HepG2 (cell line): ENCODE data around the gene FLT3LG. TPM values are rescaled to one million over a fixed set of nuclear protein-coding genes. Genes with fewer than 3 reads are reported as not detected.

Source experiments
- ATAD3A ChIP-seq: sonication (generic); formaldehyde crosslinking; IDR thresholded peaks from 2 replicates; pipeline ENCODE4 v1.4.0; 2020; ENCODE audit warnings: missing genetic modification reagents
- ELF4 ChIP-seq: sonication (generic); formaldehyde crosslinking; IDR thresholded peaks from 2 replicates; pipeline ENCODE4 v1.5.0; 2020; ENCODE audit warnings: missing genetic modification reagents, mild to moderate bottlenecking, moderate library complexity, borderline replicate concordance
- FLYWCH1 ChIP-seq: sonication (generic); formaldehyde crosslinking; IDR thresholded peaks from 2 replicates; pipeline ENCODE4 v1.8.1; 2023; ENCODE audit warnings: mild to moderate bottlenecking, missing genetic modification reagents
- FOXK1 ChIP-seq: sonication (generic); formaldehyde crosslinking; IDR thresholded peaks from 2 replicates; pipeline ENCODE4 v1.4.0; 2020; ENCODE audit warnings: low read depth, missing genetic modification reagents, borderline replicate concordance
- FOXK2 ChIP-seq: fragments of 450-650 bp; IDR thresholded peaks from 2 replicates; pipeline ENCODE4 v1.6.1; 2016
- GPN1 ChIP-seq: sonication (generic); formaldehyde crosslinking; IDR thresholded peaks from 2 replicates; pipeline ENCODE4 v1.5.1; 2020; ENCODE audit warnings: missing genetic modification reagents, borderline replicate concordance
- KLF16 ChIP-seq, 2 experiments: sonication (generic) in 1 of 2; formaldehyde crosslinking in 1 of 2; IDR thresholded peaks; 2 replicates each; pipeline versions ENCODE4 v1.6.1 to v1.8.0; 2016 to 2023; ENCODE audit warnings: missing genetic modification reagents in 2 of 2, missing compliant biosample characterization in 1 of 2
- NAIF1 ChIP-seq: sonication (generic); formaldehyde crosslinking; IDR thresholded peaks from 2 replicates; pipeline ENCODE4 v1.5.0; 2020; ENCODE audit warnings: mild to moderate bottlenecking, missing genetic modification reagents, borderline replicate concordance
- PHF20 ChIP-seq: sonication (generic); formaldehyde crosslinking; IDR thresholded peaks from 2 replicates; pipeline ENCODE4 v1.5.0; 2020; ENCODE audit warnings: mild to moderate bottlenecking, missing genetic modification reagents
- RARA ChIP-seq: IDR thresholded peaks from 2 replicates; pipeline ENCODE4 v1.6.1; 2016; ENCODE audit warnings: missing genetic modification reagents, missing compliant biosample characterization
- RARG ChIP-seq: sonication (generic); formaldehyde crosslinking; IDR thresholded peaks from 2 replicates; pipeline ENCODE4 v1.4.0; 2020; ENCODE audit warnings: low read depth, mild to moderate bottlenecking, missing genetic modification reagents
- SCMH1 ChIP-seq: sonication (generic); formaldehyde crosslinking; IDR thresholded peaks from 2 replicates; pipeline ENCODE4 v1.9.0; 2021; ENCODE audit warnings: missing genetic modification reagents, mild to moderate bottlenecking, borderline replicate concordance
- U2AF2 ChIP-seq: fragments of 200-400 bp; formaldehyde crosslinking; IDR thresholded peaks from 2 replicates; pipeline ENCODE4 v1.6.1; 2017; ENCODE audit warnings: low read depth, mild to moderate bottlenecking, low read length
- ZNF251 ChIP-seq: sonication (generic); formaldehyde crosslinking; IDR thresholded peaks from 2 replicates; pipeline ENCODE4 v1.9.0; 2021; ENCODE audit warnings: mild to moderate bottlenecking, missing genetic modification reagents
- polyA plus RNA-seq, 8 experiments: library from polyadenylated mRNA; depleted of rRNA in 3 of 8; stranded (reverse) in 7 of 8; unstranded in 1 of 8; fragments of >200 nt; fragmentation: Illumina TruSeq in 4 of 8; extraction: Trizol in 4 of 8; gene quantifications; 2 replicates each; pipeline versions ENCODE4 v1.2.1 to v1.2.3, GENCODE V29; 2011 to 2016; ENCODE audit warnings: low read depth in 4 of 8, missing spikeins in 1 of 8, mixed read lengths in 1 of 8; ENCODE audit not compliant: insufficient read depth in 1 of 8
- total RNA-seq, 5 experiments: library from RNA; depleted of rRNA; stranded (reverse); fragments of >200 nt; fragmentation: Illumina TruSeq; extraction: Trizol; gene quantifications; 2 replicates each; pipeline ENCODE4 v1.2.3, GENCODE V29; 2016; ENCODE audit warnings: low read depth in 1 of 5
- TF ChIP-seq, protein P1 (sequence below): sonication (generic); formaldehyde crosslinking; IDR thresholded peaks from 2 replicates; pipeline ENCODE4 v1.4.0; 2020; ENCODE audit warnings: mild to moderate bottlenecking, missing genetic modification reagents
- TF ChIP-seq, protein P2 (sequence below): sonication (generic); formaldehyde crosslinking; IDR thresholded peaks from 2 replicates; pipeline ENCODE4 v1.4.0; 2020; ENCODE audit warnings: mild to moderate bottlenecking, missing genetic modification reagents
- TF ChIP-seq, protein P3 (sequence below): sonication (generic); formaldehyde crosslinking; IDR thresholded peaks from 2 replicates; pipeline ENCODE4 v1.4.0; 2020; ENCODE audit warnings: missing genetic modification reagents

Gene FLT3LG
- total and polyA plus RNA-seq, 2 of the 13 experiments (the other 11 are each of a cell fraction or from before 2014, with no cell fraction given), result 1.5 to 2.6 TPM

DNA sequence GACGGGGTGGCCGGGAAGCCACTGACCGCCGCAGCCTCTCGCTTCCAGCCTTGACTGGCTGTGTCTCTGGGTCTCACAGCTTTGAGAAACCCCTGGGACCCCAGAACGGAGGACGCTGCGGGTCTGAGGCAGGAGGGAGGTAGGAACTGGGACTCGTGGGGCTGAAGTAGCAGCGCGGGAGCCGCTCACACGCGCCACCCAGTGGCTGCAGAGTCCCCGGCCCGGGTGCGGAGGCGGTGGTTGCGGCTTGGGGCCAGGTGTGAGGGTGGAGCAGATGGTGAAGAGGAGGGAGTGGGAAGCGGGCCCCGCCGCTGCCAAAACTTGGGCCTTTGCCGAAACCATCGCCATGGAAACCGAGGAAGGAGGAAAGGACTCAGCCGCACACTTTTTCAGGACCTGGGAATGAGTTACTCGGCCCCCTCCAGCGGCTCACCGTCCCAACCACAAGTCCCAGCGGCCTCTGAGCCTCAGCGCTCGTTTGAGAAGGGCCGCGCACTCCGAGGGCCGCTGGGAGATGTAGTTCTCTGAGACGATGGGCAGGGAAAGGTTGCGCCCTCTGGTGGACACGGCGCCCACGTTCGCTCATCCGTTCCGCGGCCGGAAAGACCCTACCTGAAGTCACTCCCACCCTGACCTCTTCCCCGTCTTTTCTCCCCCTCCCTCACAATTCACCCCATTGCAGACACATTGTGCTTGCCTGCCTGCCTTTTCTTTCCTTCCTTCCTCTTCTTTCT is 30.5 kb upstream of the FLT3LG start (continued):
- TF ChIP-seq FLYWCH1 (CRISPR knock-in tag) (no peak), ATAD3A (CRISPR knock-in tag) (no peak), GPN1 (CRISPR knock-in tag) (no peak), U2AF2 (peak; percentile 67; the same call in 1 of the 2 replicates), ZNF251 (CRISPR knock-in tag) (no peak), PHF20 (no peak; the same call in 1 of the 2 replicates), FOXK1 (CRISPR knock-in tag) (no peak), RARA (CRISPR knock-in tag) (no peak), NAIF1 (CRISPR knock-in tag) (no peak), FOXK2 (no peak), SCMH1 (no peak), RARG (CRISPR knock-in tag) (no peak), ELF4 (CRISPR knock-in tag) (no peak), KLF16 (CRISPR knock-in tag; IDR thresholded peaks at IDR 0.05) (no peak)
- TF ChIP-seq, protein P1, sequence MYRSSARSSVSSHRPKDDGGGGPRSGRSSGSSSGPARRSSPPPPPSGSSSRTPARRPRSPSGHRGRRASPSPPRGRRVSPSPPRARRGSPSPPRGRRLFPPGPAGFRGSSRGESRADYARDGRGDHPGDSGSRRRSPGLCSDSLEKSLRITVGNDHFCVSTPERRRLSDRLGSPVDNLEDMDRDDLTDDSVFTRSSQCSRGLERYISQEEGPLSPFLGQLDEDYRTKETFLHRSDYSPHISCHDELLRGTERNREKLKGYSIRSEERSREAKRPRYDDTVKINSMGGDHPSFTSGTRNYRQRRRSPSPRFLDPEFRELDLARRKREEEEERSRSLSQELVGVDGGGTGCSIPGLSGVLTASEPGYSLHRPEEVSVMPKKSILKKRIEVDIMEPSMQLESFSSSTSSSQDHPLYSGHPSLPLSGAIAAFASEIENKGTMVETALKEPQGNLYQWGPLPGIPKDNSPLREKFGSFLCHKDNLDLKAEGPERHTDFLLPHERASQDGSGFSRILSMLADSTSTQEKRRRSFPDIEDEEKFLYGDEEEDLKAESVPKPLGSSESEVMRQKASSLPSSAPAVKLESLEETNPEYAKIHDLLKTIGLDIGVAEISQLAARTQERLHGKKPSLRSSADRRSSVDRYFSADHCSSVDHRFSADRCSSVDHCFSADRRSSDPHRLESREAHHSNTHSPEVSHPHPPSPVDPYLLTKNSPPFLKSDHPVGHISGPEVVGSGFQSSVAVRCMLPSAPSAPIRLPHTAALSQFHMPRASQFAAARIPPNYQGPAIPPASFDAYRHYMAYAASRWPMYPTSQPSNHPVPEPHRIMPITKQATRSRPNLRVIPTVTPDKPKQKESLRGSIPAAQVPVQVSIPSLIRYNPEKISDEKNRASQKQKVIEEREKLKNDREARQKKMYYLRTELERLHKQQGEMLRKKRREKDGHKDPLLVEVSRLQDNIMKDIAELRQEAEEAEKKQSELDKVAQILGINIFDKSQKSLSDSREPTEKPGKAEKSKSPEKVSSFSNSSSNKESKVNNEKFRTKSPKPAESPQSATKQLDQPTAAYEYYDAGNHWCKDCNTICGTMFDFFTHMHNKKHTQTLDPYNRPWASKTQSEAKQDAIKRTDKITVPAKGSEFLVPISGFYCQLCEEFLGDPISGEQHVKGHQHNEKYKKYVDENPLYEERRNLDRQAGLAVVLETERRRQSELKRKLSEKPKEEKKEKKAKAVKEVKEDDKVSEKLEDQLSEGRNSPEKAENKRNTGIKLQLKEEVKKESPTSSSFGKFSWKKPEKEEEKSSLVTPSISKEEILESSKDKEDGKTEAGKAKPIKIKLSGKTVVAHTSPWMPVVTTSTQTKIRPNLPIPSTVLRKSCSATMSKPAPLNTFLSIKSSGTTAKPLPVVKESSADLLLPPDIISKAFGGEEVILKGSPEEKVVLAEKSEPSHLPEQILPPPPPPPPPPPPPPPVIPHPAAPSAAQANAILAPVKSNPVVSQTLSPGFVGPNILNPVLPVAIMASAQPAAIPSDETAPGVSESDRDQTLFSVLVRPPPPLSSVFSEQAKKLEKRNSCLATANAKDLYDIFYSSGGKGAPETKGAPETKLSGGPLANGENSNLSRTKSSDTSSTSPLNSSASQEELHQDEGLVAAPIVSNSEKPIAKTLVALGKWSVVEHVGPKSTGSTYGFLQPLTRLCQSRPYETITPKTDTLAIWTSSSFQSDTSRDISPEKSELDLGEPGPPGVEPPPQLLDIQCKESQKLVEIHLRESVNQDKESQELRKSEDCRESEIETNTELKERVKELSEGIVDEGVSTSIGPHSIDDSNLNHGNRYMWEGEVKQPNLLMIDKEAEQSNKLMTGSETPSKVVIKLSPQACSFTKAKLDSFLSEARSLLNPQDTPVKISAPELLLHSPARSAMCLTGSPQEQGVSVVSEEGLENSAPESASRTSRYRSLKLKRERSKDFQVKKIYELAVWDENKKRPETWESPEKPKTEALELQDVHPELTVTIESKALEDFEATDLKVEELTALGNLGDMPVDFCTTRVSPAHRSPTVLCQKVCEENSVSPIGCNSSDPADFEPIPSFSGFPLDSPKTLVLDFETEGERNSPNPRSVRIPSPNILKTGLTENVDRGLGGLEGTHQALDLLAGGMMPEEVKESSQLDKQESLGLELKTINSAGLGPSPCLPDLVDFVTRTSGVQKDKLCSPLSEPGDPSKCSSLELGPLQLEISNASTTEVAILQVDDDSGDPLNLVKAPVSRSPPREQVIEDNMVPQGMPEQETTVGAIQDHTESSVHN (CRISPR knock-in tag), result peak; percentile 89
- TF ChIP-seq, protein P2, sequence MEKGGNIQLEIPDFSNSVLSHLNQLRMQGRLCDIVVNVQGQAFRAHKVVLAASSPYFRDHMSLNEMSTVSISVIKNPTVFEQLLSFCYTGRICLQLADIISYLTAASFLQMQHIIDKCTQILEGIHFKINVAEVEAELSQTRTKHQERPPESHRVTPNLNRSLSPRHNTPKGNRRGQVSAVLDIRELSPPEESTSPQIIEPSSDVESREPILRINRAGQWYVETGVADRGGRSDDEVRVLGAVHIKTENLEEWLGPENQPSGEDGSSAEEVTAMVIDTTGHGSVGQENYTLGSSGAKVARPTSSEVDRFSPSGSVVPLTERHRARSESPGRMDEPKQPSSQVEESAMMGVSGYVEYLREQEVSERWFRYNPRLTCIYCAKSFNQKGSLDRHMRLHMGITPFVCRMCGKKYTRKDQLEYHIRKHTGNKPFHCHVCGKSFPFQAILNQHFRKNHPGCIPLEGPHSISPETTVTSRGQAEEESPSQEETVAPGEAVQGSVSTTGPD (CRISPR knock-in tag), result no peak
- TF ChIP-seq, protein P3, sequence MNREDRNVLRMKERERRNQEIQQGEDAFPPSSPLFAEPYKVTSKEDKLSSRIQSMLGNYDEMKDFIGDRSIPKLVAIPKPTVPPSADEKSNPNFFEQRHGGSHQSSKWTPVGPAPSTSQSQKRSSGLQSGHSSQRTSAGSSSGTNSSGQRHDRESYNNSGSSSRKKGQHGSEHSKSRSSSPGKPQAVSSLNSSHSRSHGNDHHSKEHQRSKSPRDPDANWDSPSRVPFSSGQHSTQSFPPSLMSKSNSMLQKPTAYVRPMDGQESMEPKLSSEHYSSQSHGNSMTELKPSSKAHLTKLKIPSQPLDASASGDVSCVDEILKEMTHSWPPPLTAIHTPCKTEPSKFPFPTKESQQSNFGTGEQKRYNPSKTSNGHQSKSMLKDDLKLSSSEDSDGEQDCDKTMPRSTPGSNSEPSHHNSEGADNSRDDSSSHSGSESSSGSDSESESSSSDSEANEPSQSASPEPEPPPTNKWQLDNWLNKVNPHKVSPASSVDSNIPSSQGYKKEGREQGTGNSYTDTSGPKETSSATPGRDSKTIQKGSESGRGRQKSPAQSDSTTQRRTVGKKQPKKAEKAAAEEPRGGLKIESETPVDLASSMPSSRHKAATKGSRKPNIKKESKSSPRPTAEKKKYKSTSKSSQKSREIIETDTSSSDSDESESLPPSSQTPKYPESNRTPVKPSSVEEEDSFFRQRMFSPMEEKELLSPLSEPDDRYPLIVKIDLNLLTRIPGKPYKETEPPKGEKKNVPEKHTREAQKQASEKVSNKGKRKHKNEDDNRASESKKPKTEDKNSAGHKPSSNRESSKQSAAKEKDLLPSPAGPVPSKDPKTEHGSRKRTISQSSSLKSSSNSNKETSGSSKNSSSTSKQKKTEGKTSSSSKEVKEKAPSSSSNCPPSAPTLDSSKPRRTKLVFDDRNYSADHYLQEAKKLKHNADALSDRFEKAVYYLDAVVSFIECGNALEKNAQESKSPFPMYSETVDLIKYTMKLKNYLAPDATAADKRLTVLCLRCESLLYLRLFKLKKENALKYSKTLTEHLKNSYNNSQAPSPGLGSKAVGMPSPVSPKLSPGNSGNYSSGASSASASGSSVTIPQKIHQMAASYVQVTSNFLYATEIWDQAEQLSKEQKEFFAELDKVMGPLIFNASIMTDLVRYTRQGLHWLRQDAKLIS (CRISPR knock-in tag), result no peak
